Measurements from ENCODE around the gene RARB. TPM values are rescaled to one million over a fixed set of nuclear protein-coding genes. Genes with fewer than 3 reads are reported as not detected.

Gene RARB
- total RNA-seq, 1 experiment from 2014 or later: 0.24 TPM

GRCh38 chr3:25428789-25429335 is 799 bp downstream of the RARB start:
- Histone ChIP-seq H3K4me3 (ENCODE audit: low read depth, low read length, poor library complexity, severe bottlenecking) (peak overlapping the region; percentile 56), H3K9me3 (ENCODE audit: low read depth, low read length, poor library complexity, severe bottlenecking) (no peaks in the 10 kb centered on the region), H3K27ac (ENCODE audit: low read depth, low read length, poor library complexity, severe bottlenecking) (no peak overlapping the region), H3K27me3 (replicated peaks; ENCODE audit: insufficient read depth, low read depth, low read length, poor library complexity) (peaks cover 38% of the 10 kb centered on the region), H3K36me3 (ENCODE audit: insufficient read depth, low read length, poor library complexity, severe bottlenecking) (no peaks in the 10 kb centered on the region), H3K4me1 (ENCODE audit: insufficient read depth, low read length, poor library complexity, severe bottlenecking) (peaks cover 5% of the 10 kb centered on the region)
- POLR2A ChIA-PET (ENCODE audit: low non-redundant PET): no interaction called here
- BruUV-seq (replicated peaks): no TSS peak
- intact Hi-C loops (cut with micrococcal nuclease; ENCODE audit: unreplicated experiment): loop anchor here (5.0 to 10.0 kb wide), 2 partner anchors 143 to 166 kb away; no protein-coding TSS in a partner anchor
- CTCF ChIA-PET: no interaction called here
- TF ChIP-seq CTCF (conservative IDR thresholded peaks at IDR 0.05; ENCODE audit: low read depth, low read length) (no peak), EZH2 (IDR thresholded peaks at IDR 0.05; ENCODE audit: borderline replicate concordance, low read depth, low read length, poor library complexity, severe bottlenecking) (no peak)
- no peak for DNase-seq (ENCODE audit: low spot score)

- H3K9me3 ChIP-seq (ENCODE audit: low read depth, low read length, poor library complexity, severe bottlenecking): no peaks in the 10 kb centered on the region
- peaks cover 38% of the 10 kb centered on the region for H3K27me3 ChIP-seq (replicated peaks; ENCODE audit: insufficient read depth, low read depth, low read length, poor library complexity)
- ChIA-PET CTCF (no interaction called here), POLR2A (ENCODE audit: low non-redundant PET) (interaction anchor here (0.6 kb wide), 1 partner anchor 25 kb away, joined by 3 read pairs; no protein-coding TSS in a partner anchor)
- H3K36me3 ChIP-seq (ENCODE audit: insufficient read depth, low read length, poor library complexity, severe bottlenecking): no peaks in the 10 kb centered on the region
- peaks cover 5% of the 10 kb centered on the region for H3K4me1 ChIP-seq (ENCODE audit: insufficient read depth, low read length, poor library complexity, severe bottlenecking)
- TF ChIP-seq CTCF (conservative IDR thresholded peaks at IDR 0.05; ENCODE audit: low read depth, low read length) (no peak), EZH2 (IDR thresholded peaks at IDR 0.05; ENCODE audit: borderline replicate concordance, low read depth, low read length, poor library complexity, severe bottlenecking) (no peak)
- intact Hi-C loops (cut with micrococcal nuclease; ENCODE audit: unreplicated experiment): loop anchor here (5.0 to 10.0 kb wide), 2 partner anchors 143 to 165 kb away; no protein-coding TSS in a partner anchor
- H3K27ac ChIP-seq (ENCODE audit: low read depth, low read length, poor library complexity, severe bottlenecking): no peak overlapping the region
- no TSS peak for BruUV-seq (replicated peaks)
- DNase-seq (ENCODE audit: low spot score): no peak
- H3K4me3 ChIP-seq (ENCODE audit: low read depth, low read length, poor library complexity, severe bottlenecking): no peak overlapping the region
Measured at GRCh38 chr3:25429361-25430286, 1.6 kb downstream of the RARB start.

- BruUV-seq (replicated peaks): no TSS peak
- TF ChIP-seq EZH2 (IDR thresholded peaks at IDR 0.05; ENCODE audit: borderline replicate concordance, low read depth, low read length, poor library complexity, severe bottlenecking) (no peak), CTCF (conservative IDR thresholded peaks at IDR 0.05; ENCODE audit: low read depth, low read length) (no peak)
- Histone ChIP-seq H3K4me3 (ENCODE audit: low read depth, low read length, poor library complexity, severe bottlenecking) (no peak overlapping the region), H3K27me3 (replicated peaks; ENCODE audit: insufficient read depth, low read depth, low read length, poor library complexity) (peaks cover 38% of the 10 kb centered on the region), H3K27ac (ENCODE audit: low read depth, low read length, poor library complexity, severe bottlenecking) (no peak overlapping the region), H3K36me3 (ENCODE audit: insufficient read depth, low read length, poor library complexity, severe bottlenecking) (no peaks in the 10 kb centered on the region), H3K4me1 (ENCODE audit: insufficient read depth, low read length, poor library complexity, severe bottlenecking) (peaks cover 5% of the 10 kb centered on the region), H3K9me3 (ENCODE audit: low read depth, low read length, poor library complexity, severe bottlenecking) (no peaks in the 10 kb centered on the region)
- ChIA-PET CTCF (no interaction called here), POLR2A (ENCODE audit: low non-redundant PET) (interaction anchor here (0.6 kb wide), 1 partner anchor 25 kb away, joined by 3 read pairs; no protein-coding TSS in a partner anchor)
- intact Hi-C loops (cut with micrococcal nuclease; ENCODE audit: unreplicated experiment): no loop called here
- no peak for DNase-seq (ENCODE audit: low spot score)
Measured at GRCh38 chr3:25430287-25430934, 2.3 kb downstream of the RARB start.
